GM04504 (cell line): Measurements from ENCODE around the gene PYDC1.
"Not testable (repeated sequence)": the region's sequence is repeated elsewhere in the genome, so short reads cannot be mapped to it uniquely, and the experiment has no call there.

ENCODE experiments used
- DNase-seq: peaks from one replicate; pipeline ENCODE4 v3.0.0-alpha.2; 2012; ENCODE audit warnings: low read depth

The PYDC1 gene

DNA sequence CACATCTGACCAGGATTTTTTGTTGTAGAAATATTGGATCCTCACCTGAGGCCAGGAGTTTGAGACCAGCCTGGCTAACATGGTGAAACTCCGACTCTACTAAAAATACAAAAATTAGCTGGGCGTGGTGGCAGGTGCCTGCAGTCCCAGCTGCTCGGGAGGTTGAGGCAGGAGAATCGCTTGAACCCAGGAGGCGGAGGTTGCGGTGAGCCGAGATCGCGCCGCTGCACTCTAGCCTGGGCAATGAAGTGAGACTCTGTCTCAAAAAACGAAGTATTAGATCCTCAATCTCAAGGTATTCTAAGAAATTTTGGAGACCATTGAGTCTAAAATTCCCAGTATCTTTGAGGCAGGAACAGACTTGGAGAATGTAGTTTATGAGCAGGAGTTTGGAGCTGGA is 21.1 kb downstream of the PYDC1 start:
- DNase-seq, result not testable (repeated sequence)

DNA sequence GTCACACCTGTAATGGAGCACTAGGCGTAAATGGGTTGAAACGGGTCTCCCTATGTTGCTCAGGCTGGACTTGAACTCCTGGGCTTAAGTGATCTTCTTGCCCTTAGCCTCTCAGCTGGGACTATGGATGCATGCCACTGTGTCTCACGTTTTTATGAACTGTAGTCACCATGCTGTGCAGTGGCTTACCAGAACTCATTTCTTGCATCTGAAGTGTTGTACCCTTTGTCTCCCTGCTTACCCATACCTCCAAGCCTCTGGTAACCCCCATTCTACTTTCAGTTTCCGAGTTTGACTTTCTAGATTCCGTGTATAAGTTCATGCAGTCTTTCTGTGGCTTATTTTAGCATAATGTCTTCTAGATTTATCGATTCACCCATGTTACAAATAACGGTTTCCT is 22.0 kb downstream of the PYDC1 start:
- no peak for DNase-seq

DNA sequence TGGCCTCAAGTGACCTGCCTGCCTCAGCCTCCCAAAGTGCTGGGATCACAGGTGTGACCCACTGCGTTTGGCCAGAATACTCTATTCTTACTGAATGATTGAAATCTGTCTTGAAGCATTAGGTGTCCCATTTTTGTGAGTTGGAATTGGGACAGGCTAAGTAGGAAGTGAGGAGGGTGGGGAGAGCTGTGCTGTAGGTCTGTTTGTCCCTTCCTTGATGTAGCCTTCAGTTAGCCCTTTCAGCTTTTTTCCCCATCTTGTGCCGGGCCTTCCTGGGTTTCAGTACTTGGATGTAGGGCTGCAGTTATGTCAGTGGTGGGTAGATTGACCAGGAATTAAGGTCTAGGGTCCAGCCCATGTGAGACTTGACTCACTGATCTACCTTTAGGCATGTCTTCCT is 23.1 kb downstream of the PYDC1 start:
- DNase-seq, result no peak

DNA sequence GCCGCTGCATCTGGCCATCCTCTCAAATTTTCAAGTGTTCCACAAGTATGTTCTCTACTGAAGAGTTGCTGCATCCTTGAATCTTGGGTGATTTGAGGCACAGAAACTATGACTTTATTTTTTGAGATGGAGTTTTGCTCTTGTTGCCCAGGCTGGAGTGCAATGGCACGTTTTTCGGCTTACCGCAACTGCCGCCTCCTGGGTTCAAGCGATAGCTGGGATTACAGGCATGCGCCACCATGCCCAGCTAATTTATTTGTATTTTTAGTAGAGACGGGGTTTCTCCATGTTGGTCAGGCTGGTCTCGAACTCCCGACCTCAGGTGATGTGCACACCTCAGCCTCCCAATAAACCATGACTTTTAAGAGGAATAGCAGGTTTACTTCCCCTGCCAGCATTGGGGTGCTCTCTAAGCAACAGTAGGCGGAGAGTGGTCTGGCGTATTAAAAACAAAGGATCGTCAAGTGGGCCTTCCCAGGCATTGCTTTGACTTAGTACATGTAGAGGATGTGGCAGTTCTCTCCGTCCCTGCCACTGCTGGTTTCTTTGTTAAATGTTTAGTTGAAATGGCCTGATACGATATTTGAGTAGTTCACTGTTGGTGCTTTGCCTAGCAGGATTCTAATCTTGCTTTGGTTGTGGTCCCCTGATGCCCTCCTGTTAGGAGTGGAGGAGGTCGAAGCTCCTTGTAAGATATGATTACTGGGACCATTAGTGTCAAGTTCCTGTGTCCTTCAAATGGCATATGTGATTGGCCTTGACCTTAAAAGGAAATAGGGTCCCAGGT is 23.9 kb downstream of the PYDC1 start:
- no peak for DNase-seq

DNA sequence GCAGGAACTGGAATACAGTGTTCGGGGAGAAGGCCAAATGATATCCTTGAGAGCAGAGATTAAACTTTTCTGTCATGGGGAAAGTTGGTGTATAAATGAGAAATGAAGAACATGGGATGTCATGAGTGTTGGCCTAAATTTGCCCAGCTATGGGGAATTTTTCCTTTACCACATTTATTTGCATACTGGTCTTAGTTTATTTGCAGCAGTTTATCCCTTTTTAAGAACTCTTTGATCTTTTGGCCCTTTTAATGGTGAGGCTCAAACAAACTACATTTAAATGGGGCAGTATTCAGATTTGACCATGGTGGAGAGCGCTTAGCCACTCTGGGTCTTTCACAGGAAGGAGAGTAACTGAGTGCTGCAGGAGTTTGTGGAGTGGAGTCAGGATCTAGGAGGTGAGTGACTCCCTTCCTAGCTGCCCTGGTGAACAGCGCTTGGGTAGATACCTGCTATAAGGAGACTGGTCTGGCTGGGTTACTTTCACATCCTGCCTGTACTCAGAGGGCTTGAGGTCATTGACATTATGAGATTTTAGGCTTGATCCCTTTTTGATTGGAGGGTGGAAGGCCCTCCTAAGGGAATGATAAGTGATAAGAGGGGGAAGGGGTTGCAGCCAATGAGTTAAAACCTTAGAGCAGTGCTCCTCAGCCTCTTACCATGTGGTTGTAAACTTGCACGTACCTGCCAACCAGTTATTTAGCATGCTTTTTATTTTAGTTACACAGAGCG is 25.1 kb downstream of the PYDC1 start:
- DNase-seq, result no peak

DNA sequence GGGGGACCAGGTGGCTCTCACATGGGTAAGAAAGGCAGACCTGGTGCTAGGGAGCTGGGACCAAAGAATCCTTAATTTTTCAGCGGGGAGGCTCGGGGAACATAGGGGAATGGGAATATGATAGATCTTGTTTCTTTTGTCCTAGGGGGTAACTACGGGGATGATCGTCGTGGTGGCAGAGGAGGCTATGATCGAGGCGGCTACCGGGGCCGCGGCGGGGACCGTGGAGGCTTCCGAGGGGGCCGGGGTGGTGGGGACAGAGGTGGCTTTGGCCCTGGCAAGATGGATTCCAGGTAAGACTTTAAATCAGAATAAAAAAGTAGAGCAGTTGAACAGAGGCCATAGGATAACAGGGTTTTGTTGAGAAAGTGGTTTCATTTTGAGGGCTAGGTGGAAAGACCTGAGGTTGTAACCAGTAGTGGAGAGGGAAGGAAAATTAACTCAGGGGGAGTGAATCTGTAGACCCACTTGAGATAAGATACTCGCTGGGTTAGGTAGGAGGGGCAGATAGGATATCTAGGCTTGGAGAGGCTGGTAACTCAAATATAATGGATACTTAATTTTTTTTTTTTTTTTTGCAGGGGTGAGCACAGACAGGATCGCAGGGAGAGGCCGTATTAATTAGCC is 26.0 kb downstream of the PYDC1 start:
- no peak for DNase-seq

DNA sequence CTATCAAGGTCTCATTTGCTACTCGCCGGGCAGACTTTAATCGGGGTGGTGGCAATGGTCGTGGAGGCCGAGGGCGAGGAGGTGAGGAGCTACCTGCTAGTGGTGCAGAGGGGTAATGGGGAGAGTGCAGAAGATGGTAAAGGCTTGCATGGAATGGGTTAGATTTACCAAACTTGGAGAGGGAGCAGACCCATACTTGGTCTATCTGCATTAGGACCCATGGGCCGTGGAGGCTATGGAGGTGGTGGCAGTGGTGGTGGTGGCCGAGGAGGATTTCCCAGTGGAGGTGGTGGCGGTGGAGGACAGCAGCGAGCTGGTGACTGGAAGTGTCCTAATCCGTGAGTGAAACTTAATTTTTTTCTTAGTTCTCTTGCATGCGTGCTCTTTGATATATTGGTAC is 26.9 kb downstream of the PYDC1 start:
- no peak for DNase-seq

DNA sequence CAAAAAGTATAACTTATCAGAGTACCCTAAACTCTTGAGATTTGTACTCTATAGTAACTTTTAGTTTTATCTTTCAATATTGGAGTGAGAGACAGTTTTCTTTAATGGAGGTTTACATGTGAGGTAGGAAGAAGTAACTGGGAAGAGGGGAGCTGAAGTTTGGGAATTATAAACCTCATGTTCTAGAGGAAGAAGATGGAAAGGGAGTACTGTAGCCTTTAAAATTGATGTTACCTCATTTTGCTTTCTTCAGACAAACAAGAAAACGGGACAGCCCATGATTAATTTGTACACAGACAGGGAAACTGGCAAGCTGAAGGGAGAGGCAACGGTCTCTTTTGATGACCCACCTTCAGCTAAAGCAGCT is 27.5 kb downstream of the PYDC1 start:
- DNase-seq, result no peak

DNA sequence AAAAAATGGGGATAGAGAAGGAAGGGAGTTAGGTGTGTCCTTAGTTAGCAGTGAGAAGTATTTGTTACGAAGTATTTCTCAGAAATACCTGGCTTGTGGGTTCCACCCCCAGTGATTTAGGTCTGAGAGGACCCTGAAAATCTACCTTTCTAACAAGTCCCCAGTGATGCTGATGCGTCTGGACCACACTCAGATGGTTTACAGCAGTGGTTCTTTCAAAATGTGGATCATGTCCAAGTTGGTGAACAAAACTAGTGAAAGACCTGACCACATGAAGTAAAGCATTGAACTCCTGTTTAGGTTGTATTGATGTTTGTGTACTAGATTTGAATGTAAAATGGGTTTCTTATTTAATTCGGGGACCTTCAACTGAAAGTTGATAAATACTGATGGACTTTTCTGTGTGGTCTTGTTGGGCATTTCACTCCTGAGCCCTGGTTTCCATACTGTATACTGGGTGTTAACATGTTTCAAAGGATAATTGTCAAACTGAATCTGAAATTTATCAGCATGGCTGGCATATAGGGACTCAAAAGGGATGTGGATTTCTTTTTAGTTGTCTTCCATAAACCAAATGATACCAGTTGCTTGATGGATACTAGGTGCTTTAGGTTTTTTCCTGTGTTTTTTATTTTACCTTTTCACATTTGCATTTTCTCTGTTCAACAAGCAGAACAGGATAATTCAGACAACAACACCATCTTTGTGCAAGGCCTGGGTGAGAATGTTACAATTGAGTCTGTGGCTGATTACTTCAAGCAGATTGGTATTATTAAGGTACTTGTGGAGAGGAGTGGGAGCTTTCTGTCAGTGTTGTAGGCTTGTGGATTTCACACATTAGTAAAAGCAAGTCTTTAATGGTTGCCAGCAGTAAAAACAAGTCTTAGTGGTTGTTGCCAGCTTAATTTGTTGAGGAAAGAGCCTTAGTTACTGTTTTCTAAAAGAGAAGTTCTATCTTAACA is 28.2 kb downstream of the PYDC1 start:
- DNase-seq, result no peak

DNA sequence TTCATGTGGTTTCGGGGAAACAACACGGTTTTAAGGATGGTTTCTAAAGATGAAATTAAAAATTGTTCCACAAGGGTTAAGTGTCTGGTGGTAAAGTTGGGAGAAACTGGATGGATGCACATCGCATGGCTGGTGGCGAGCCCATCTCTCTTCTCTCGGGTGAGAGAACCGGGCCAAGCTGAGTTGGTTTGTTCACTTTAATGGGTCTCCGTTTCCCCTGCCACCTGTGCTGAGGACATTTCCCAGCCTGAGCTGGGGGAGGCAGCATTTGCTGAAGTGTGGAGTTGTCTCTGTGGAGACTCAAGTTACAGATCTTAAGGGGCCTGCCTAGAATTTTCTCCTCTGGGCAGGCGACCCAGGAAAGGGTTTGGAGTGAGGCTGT is 29.1 kb downstream of the PYDC1 start:
- DNase-seq, result no peak

DNA sequence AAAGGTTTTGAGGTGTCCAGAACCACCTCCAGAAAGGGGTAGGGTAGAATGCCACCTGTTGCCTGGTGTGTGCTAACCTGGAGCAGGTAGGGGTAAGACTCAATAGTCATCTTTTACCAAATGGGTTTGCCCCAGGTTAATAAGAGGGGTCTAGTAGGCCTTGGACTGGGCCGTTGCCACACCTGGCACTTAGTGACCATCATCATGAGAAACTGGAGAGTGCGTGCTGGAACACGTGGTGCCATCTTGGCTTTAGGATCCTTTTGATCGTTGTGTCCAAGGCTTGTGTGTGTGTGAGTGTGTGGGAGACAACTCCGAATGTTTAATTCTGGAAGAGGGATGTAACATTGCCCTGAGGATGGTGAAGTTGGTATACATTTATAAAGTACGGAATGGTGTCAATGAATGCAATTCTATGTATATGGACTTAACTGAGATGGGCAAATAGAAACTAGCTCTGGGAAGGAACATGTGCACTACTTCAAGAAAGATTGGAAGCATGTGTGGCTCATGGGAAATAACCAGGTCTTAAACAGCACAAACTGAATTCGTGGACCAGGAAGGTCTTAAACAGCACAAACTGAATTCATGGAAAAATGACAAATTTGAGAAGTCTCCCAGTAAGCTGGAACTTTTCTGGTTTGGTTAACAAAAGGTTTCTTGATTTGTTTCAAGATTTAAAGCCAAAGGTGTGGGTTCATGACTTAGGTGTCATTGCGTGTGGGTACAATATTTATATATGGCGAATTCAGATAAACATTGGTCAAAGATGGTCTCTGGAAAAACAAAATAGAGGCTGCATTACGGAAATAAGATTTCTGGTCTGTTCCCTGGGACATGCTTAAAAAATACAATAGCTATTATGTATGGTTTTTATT is 29.8 kb downstream of the PYDC1 start:
- no peak for DNase-seq

DNA sequence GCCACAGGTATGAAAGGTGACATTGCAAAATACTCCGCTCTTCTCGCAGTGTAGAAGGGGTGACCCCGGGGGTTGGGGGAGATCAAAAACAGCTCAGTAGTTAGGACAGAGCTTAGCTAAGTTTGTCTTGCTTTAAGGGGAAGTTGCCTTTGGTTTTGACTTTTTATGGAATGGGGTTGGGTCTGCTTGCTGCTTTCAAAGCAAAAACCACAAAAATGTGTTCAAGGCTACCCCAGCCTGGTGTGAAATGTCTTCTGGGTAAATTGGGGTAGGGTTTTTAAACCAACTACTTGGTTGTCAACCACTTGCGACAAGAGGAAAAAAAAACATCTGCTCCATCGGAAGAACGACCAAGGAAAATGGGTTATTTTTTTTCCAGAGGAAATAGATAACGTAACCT is 30.8 kb downstream of the PYDC1 start:
- DNase-seq, result no peak

DNA sequence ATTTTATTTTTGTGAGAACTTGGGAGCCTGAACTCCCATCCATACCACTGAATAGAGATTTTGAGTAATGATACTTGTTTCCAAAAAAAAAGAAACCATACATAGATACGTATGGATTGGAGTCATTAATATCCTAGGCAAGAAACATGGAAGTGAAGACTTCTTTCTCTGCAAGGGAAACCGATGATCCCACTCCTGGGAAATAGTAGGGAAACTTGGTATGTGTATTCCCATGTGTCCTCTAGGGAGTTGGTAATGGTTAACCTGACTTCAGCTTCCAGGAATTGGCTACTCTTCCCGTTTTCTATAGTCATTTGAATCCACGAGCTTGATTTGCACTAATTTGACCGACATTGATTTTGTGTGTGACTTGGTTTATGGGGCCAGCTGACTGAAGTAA is 31.6 kb downstream of the PYDC1 start:
- no peak for DNase-seq

DNA sequence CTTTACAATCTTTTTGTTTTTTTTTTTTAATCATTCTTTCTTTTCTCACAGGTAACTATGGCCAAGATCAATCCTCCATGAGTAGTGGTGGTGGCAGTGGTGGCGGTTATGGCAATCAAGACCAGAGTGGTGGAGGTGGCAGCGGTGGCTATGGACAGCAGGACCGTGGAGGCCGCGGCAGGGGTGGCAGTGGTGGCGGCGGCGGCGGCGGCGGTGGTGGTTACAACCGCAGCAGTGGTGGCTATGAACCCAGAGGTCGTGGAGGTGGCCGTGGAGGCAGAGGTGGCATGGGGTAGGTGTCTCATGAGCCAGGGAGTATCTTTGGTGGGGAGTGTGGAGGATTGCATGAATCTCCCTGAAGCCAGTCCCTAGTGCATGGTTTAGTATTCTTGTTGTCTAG is 32.0 kb downstream of the PYDC1 start:
- no peak for DNase-seq

DNA sequence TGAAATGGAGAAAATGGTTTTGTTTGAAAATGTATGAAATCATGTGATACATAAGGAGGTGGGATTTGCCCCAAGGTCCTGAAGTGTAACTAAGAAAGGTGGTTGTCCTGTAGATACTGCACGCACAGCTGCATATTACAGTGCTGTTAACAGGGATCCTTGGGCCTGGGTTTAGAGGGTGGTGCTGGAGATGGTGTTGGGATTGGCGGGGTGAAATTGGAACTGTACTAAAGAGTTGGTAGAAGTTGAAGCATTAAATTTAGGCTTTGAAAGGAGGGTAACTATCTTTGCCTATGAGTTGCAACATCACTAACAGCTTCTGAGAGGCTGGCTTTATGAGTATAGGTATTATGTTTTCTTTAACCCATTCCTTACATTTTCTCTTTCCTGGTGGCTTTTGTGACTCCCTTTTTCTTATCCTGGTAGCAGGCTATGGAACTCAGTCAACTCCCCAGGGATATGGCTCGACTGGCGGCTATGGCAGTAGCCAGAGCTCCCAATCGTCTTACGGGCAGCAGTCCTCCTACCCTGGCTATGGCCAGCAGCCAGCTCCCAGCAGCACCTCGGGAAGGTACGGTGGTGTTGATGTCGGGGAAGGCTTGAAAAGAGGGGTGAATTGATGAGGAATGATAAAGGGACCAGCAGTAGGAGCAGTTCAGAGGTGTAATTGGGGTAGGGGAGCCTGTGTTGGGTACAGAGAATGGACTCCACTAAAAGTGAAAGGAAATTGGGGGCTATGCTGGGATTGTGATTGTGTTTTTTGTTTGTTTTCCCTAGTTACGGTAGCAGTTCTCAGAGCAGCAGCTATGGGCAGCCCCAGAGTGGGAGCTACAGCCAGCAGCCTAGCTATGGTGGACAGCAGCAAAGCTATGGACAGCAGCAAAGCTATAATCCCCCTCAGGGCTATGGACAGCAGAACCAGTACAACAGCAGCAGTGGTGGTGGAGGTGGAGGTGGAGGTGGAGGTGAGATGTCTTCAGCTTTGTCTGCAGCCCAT is 33.2 kb downstream of the PYDC1 start:
- no peak for DNase-seq

DNA sequence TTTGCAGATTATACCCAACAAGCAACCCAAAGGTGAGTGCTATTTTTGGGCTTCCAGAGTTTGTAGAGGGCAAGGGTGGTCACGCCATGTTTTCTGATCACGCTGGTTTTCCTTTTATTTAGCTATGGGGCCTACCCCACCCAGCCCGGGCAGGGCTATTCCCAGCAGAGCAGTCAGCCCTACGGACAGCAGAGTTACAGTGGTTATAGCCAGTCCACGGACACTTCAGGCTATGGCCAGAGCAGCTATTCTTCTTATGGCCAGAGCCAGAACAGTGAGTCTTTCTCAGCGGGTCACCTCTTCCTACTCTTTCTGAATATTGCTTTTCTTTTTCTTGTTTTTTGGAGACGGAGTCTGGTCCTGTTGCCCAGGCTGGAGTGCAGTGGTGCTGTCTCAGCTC is 34.5 kb downstream of the PYDC1 start:
- no peak for DNase-seq

DNA sequence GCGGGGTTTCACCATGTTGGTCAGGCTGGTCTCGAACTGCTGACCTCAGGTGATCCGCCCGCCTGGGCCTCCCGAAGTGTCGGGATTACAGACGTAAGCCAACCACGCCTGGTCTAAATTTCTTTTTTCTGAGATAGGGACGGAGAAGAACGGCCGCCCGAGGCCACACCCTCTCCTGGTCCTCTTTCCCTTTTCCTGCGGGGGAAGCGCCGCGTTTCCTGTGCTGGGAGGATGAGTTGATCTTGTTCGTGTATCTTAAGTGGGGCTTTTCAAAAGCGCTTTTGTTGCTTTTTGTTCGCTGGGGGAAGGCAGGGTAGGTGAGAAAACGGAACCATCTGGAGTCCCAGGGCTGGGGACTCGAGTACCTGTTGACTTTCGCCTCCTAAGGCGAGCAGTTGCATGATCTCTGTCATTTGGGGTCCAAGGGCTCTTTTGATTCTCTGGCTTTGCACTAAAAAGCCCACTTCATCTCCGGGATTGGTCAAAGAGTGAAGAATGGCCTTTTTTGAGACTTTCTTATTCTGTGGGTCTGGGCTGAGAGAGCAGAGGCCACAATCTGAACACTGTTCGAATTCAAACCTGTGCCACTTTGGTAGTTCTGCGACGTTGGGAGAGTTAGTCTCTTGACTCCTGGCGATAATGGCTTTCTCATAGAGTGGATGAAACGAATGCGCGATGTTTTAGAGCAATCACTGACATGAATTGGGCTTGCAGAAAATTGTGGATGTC is 35.7 kb downstream of the PYDC1 start:
- DNase-seq, result no peak

DNA sequence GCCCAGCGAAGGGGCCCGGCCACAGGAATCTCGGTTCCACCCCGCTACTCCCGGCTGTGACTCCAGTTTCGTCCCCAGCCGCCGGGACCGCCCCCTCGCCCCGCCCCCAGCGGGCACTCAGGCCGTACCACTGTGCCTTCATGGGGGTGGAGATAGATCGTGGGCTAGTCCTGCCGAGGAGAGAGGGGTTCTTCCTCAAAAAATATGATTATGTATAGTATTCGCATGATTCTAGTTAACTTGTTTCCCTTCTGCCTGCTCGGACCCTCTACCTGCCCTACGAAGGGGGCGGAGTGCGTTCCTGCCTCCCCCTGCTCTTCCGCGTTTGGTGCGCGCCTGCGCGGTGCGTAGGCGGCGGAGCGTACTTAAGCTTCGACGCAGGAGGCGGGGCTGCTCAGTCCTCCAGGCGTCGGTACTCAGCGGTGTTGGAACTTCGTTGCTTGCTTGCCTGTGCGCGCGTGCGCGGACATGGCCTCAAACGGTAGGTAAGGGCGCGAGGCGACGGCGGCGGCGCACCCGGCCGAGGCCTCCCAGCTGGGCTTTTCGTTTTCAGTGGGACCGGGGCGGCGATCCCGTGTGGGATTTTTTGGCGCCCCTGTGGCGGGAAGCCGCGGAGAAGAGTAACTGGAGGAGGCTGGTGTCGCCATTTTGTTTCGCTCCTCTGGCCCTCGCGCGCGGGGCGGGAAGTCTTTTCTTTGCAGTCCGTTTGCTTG is 37.0 kb downstream of the PYDC1 start, which contains the start of gene FUS:
Gene FUS (plus strand): TSS at position 393 of the 713 bp plus-strand sequence. CDS start 76 bp downstream, at position 469.
- DNase-seq, result peak; percentile 67
